ENCODE data around the gene AREL1.

The AREL1 gene

GRCh38 chr14:74620497-74620921 is 92.4 kb downstream of the AREL1 start:
- no peak for DNase-seq
- no peak overlapping the region for H3K27ac Mint-ChIP-seq
- peaks cover 30% of the 10 kb centered on the region for H3K4me1 Mint-ChIP-seq
- no peak overlapping the region for H3K4me3 Mint-ChIP-seq
- no peak for TF ChIP-seq CTCF (IDR thresholded peaks at IDR 0.05)
- H3K9me3 Mint-ChIP-seq = no peaks in the 10 kb centered on the region
- H3K36me3 Mint-ChIP-seq (ENCODE audit: low read depth) = no peaks in the 10 kb centered on the region
- H3K27me3 Mint-ChIP-seq (ENCODE audit: low read depth, poor library complexity) = peaks cover 31% of the 10 kb centered on the region

- Mint-ChIP-seq H3K9me3 (no peaks in the 10 kb centered on the region), H3K27ac (no peak overlapping the region), H3K4me3 (no peak overlapping the region), H3K4me1 (peaks cover 36% of the 10 kb centered on the region), H3K27me3 (ENCODE audit: low read depth, poor library complexity) (peaks cover 37% of the 10 kb centered on the region), H3K36me3 (ENCODE audit: low read depth) (no peaks in the 10 kb centered on the region)
- no peak for TF ChIP-seq CTCF (IDR thresholded peaks at IDR 0.05)
- no peak for DNase-seq
Observed at GRCh38 chr14:74619672-74620131, 93.2 kb downstream of the AREL1 start.

GRCh38 chr14:74618078-74618952 is 94.6 kb downstream of the AREL1 start:
- H3K4me3 Mint-ChIP-seq = no peak overlapping the region
- H3K27me3 Mint-ChIP-seq (ENCODE audit: low read depth, poor library complexity) = peaks cover 42% of the 10 kb centered on the region
- DNase-seq = no peak
- H3K36me3 Mint-ChIP-seq (ENCODE audit: low read depth) = no peaks in the 10 kb centered on the region
- peaks cover 50% of the 10 kb centered on the region for H3K4me1 Mint-ChIP-seq
- no peak overlapping the region for H3K27ac Mint-ChIP-seq
- no peak for TF ChIP-seq CTCF (IDR thresholded peaks at IDR 0.05)
- no peaks in the 10 kb centered on the region for H3K9me3 Mint-ChIP-seq

GRCh38 chr14:74616996-74617700 is 95.7 kb downstream of the AREL1 start:
- DNase-seq = no peak
- no peak for TF ChIP-seq CTCF (IDR thresholded peaks at IDR 0.05)
- Mint-ChIP-seq H3K9me3 (no peaks in the 10 kb centered on the region), H3K4me3 (no peak overlapping the region), H3K27me3 (ENCODE audit: low read depth, poor library complexity) (peaks cover 49% of the 10 kb centered on the region), H3K27ac (no peak overlapping the region), H3K4me1 (peaks cover 50% of the 10 kb centered on the region), H3K36me3 (ENCODE audit: low read depth) (no peaks in the 10 kb centered on the region)

GRCh38 chr14:74616507-74616906 is 96.4 kb downstream of the AREL1 start:
- H3K4me1 Mint-ChIP-seq = peaks cover 50% of the 10 kb centered on the region
- TF ChIP-seq CTCF (IDR thresholded peaks at IDR 0.05) = no peak
- DNase-seq = no peak

More at GRCh38 chr14:74616507-74616906, 96.4 kb downstream of the AREL1 start:
- Mint-ChIP-seq H3K36me3 (ENCODE audit: low read depth) (no peaks in the 10 kb centered on the region), H3K4me3 (no peak overlapping the region), H3K27me3 (ENCODE audit: low read depth, poor library complexity) (peaks cover 55% of the 10 kb centered on the region), H3K27ac (no peak overlapping the region), H3K9me3 (no peaks in the 10 kb centered on the region)
